GM12878 (cell line): Measurements from ENCODE around the gene NTM. TPM values are rescaled to one million over a fixed set of nuclear protein-coding genes. Genes with fewer than 3 reads are reported as not detected.
A peak's percentile ranks its signal among the peaks of the same experiment; 100 is the strongest.

Experiments used
- BMI1 ChIP-seq: fragments of 450-650 bp; IDR thresholded peaks from 2 replicates; pipeline ENCODE4 v1.6.1; 2016; ENCODE audit warnings: mild to moderate bottlenecking, moderate library complexity, borderline replicate concordance
- CTCF ChIP-seq, 3 experiments: IDR thresholded peaks in 2 of 3; conservative IDR thresholded peaks in 1 of 3; 2 replicates each; pipeline ENCODE4 v1.5.1; 2011; ENCODE audit warnings: low read depth in 3 of 3, low read length in 3 of 3, mild to moderate bottlenecking in 3 of 3, control low read depth in 2 of 3, moderate library complexity in 2 of 3, inconsistent platforms in 1 of 3, mixed read lengths in 1 of 3; ENCODE audit not compliant: control insufficient read depth in 2 of 3, insufficient read depth in 1 of 3; ENCODE audit errors: extremely low read depth in 1 of 3
- E4F1 ChIP-seq: fragments of 450-650 bp; IDR thresholded peaks from 2 replicates; pipeline ENCODE4 v1.6.1; 2018; ENCODE audit warnings: borderline replicate concordance, mild to moderate bottlenecking; ENCODE audit not compliant: partially characterized antibody
- HDGF ChIP-seq: fragments of 450-650 bp; IDR thresholded peaks from 2 replicates; pipeline ENCODE4 v1.6.1; 2016; ENCODE audit warnings: antibody characterized with exemption
- IRF4 ChIP-seq: IDR thresholded peaks from 2 replicates; pipeline ENCODE4 v1.6.1; 2011; ENCODE audit warnings: low read depth, low read length
- JUNB ChIP-seq: IDR thresholded peaks from 2 replicates; pipeline ENCODE4 v1.6.1; 2016; ENCODE audit warnings: antibody characterized with exemption, mild to moderate bottlenecking
- MEF2B ChIP-seq: fragments of 450-650 bp; IDR thresholded peaks from 2 replicates; pipeline ENCODE4 v1.6.1; 2018; ENCODE audit warnings: mild to moderate bottlenecking, moderate library complexity; ENCODE audit not compliant: partially characterized antibody, poor library complexity, severe bottlenecking
- MLLT1 ChIP-seq: fragments of 450-650 bp; IDR thresholded peaks from 2 replicates; pipeline ENCODE4 v1.6.1; 2016; ENCODE audit warnings: mild to moderate bottlenecking
- NBN ChIP-seq: fragments of 450-650 bp; IDR thresholded peaks from 2 replicates; pipeline ENCODE4 v1.6.1; 2016
- POU2F2 ChIP-seq: IDR thresholded peaks from 3 replicates; pipeline ENCODE4 v1.6.1; 2011; ENCODE audit warnings: low read depth, mild to moderate bottlenecking, low read length, borderline replicate concordance
- RAD21 ChIP-seq: IDR thresholded peaks from 2 replicates; pipeline ENCODE4 v1.6.1; 2011; ENCODE audit warnings: mild to moderate bottlenecking, low read depth, low read length, moderate library complexity; ENCODE audit not compliant: insufficient read depth
- SMAD1 ChIP-seq: fragments of 450-650 bp; IDR thresholded peaks from 2 replicates; pipeline ENCODE4 v1.6.1; 2018; ENCODE audit warnings: mild to moderate bottlenecking, low read depth; ENCODE audit not compliant: partially characterized antibody
- SMARCA5 ChIP-seq: fragments of 450-650 bp; IDR thresholded peaks from 2 replicates; pipeline ENCODE4 v1.6.1; 2017; ENCODE audit warnings: mild to moderate bottlenecking
- TCF12 ChIP-seq: IDR thresholded peaks from 2 replicates; pipeline ENCODE4 v1.6.1; 2011; ENCODE audit warnings: low read depth, mild to moderate bottlenecking, low read length
- TCF7 ChIP-seq: IDR thresholded peaks from 2 replicates; pipeline ENCODE4 v1.6.1; 2014; ENCODE audit warnings: antibody characterized with exemption, borderline replicate concordance
- YY1 ChIP-seq: IDR thresholded peaks from 2 replicates; pipeline ENCODE4 v1.6.1; 2011; ENCODE audit warnings: low read depth, mild to moderate bottlenecking, low read length
- ZBTB33 ChIP-seq: fragments of 450-650 bp; IDR thresholded peaks from 2 replicates; pipeline ENCODE4 v1.6.1; 2017; ENCODE audit warnings: mild to moderate bottlenecking
- ZSCAN29 ChIP-seq: fragments of 450-650 bp; IDR thresholded peaks from 2 replicates; pipeline ENCODE4 v1.6.1; 2017; ENCODE audit warnings: mild to moderate bottlenecking, moderate library complexity
- ZZZ3 ChIP-seq: IDR thresholded peaks from 2 replicates; pipeline ENCODE4 v1.6.1; 2011; ENCODE audit warnings: low read depth; ENCODE audit not compliant: control insufficient read depth, insufficient read length
- polyA plus RNA-seq, 11 experiments: library from polyadenylated mRNA; depleted of rRNA in 4 of 11; unstranded in 6 of 11; stranded (reverse) in 5 of 11; fragments of >200 nt; fragmentation: Nextera tagmentation in 4 of 11; fragmentation: Illumina TruSeq in 1 of 11; extraction: Ambion mirVana in 4 of 11; extraction: Trizol in 1 of 11; gene quantifications; 1 replicate in 1 of 11; 2 replicates in 10 of 11; pipeline versions ENCODE4 v1.2.1 to v1.2.3, GENCODE V29; 2011 to 2016; ENCODE audit warnings: inconsistent platforms in 2 of 11, missing spikeins in 2 of 11, low read depth in 1 of 11
- total RNA-seq, 4 experiments: library from RNA; depleted of rRNA in 3 of 4; stranded (reverse); fragments of >200 nt in 3 of 4; fragmentation: Illumina TruSeq in 1 of 4; extraction: Trizol in 1 of 4; gene quantifications; 2 replicates each; pipeline versions ENCODE4 v1.2.1 to v1.2.3, GENCODE V29; 2013 to 2021

The NTM gene
- total and polyA plus RNA-seq, 10 of the 15 experiments (the other 5 are each of a cell fraction or from before 2014, with no cell fraction given): not detected

- TF ChIP-seq MLLT1: no peak
- no peak for TF ChIP-seq E4F1
- peak; percentile 91 for TF ChIP-seq HDGF
- no peak for TF ChIP-seq ZBTB33
- peak; percentile 86 to 93 (median 90) for TF ChIP-seq CTCF (IDR thresholded peaks at IDR 0.05 in 2 of 3, conservative IDR thresholded peaks at IDR 0.05 in 1 of 3; ENCODE audit: control insufficient read depth in 2 of 3, extremely low read depth in 1 of 3, insufficient read depth in 1 of 3, low read depth in 3 of 3, low read length in 3 of 3)
- no peak for TF ChIP-seq ZSCAN29
- TF ChIP-seq SMAD1: no peak
- TF ChIP-seq POU2F2: peak; percentile 27; the same call in 1 of the 3 replicates
- 0 out of 2 replicates have a peak, but pooled peaks have one; percentile 30 for TF ChIP-seq IRF4
- 0 out of 2 replicates have a peak, but pooled peaks have one; percentile 38 for TF ChIP-seq NBN
- TF ChIP-seq JUNB: no peak
- peak; percentile 83 for TF ChIP-seq YY1
- peak; percentile 97 for TF ChIP-seq RAD21
- peak; percentile 87 for TF ChIP-seq TCF12
- TF ChIP-seq BMI1: no peak
- TF ChIP-seq SMARCA5: peak; percentile 62; the same call in 1 of the 2 replicates
- TF ChIP-seq ZZZ3: no peak
- no peak for TF ChIP-seq MEF2B
- TF ChIP-seq TCF7: no peak
- TF ChIP-seq, all 136 proteins: peak for 13
These were observed 497.2 kb downstream of the NTM start (continued) for GRCh38 chr11:131867457-131868257.
